Dermis blood vessel endothelial cell (primary cell): ENCODE results near the gene ATP2B1. TPM values are rescaled to one million over a fixed set of nuclear protein-coding genes. Genes with fewer than 3 reads are reported as not detected.

Experiments
- DNase-seq: peaks from one replicate; pipeline ENCODE4 v3.0.0; 2010
- total RNA-seq: library from RNA; depleted of rRNA; stranded (reverse); fragments of >200 nt; gene quantifications from 2 replicates; pipeline ENCODE4 v1.2.3, GENCODE V29; 2014

Gene ATP2B1
- total RNA-seq, 1 donor from 2014 or later = 51.6 TPM

DNA sequence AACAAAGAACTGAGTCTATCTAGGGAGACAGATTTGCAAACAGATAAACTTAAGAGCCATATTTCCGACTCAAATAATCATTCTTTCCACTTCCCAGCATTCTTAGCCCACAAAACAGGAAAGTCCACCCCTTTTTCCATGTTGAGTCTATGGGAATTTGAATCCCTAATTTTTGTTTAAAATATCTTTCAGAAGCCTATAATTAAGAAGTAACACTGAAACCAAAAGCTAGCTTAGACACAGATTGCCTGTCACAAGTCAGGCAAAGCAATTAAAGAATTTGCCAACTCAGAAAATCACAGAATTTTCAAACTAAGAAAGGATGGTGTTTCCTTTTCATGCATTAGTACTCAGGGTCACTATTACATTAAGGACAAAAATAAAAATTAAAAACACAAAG lies 17.0 kb downstream of the ATP2B1 start:
- DNase-seq = no peak

DNA sequence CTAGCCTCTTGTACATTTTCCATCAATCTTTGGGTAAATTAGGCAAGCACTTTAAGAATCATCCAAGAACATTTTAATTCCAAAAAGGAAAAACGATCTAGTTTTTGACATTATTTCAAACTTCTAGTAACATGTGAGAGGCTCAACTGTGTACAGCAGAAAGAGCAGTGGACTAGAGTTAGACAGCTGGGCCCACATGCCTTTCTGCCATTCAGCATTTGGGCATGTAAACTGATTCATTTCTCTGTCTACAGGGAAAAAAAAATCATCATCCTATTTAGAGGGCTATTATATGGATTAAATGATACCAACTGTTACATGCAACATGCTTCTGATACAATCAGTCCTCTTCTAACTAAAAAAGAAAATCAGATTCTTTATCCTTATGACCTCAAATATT lies 17.7 kb downstream of the ATP2B1 start:
- no peak for DNase-seq

DNA sequence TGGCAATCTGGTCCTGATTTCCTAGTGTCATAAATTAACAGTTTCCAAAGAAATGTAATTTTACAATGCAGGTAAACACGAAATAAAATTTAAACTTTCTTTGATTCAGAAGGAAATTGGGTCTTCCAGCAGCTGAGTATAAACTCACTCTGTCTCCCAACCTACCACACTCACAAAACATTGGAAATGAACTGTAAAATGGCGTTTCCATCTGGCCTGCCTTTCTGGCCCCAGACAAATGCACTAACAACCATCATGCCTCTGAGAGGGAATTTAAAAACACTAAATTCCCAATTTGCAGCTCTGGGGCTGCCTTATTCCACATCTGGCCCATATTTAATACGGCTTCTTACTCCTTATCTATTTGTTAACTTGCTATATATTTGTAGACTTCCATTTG lies 19.3 kb downstream of the ATP2B1 start:
- no peak for DNase-seq

DNA sequence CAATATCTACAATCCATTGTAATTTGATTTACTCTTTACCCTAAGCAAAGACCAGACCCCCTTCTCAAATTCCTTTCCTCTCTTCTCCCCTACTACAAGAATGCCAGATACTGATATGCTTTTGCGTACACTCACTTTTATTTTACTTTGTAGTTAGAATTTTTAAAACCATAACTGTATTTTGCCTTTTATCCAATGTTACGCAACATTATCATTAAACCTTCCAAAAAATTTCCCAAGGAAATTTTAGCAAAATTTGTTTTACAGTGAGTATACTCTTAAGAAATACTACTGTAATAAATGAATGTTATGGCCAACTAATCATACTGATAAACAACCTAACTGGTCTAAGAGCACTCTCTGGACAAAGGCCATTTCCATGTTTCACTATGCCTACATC lies 22.3 kb downstream of the ATP2B1 start:
- DNase-seq = no peak

DNA sequence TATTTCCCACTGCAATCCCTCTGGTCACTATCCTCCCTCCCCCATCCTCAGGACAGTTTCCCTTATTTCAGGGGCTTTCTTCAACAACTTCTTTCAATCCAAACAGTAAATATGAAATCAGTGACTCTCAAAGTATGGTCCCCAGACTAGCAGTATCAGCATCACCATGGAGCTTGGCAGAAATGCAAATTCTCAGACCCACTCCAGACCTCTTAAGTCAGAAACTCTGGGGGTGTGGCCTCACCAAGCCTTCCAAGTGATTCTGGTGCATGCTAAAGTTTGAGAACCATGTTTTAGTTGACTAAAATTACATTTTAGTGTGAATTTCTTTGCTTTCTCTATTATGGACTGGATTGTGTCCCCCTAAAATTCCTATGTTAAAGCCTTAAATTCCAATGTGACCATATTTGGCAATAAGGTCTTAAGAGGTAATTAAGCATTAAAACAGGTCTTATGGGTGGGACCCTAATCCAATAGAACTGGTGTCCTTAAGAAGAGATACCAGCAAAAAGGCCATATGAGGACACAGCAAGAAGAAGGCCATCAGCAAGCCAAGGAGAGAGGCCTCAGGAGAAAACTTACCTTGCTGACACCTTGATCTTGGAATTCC lies 23.2 kb downstream of the ATP2B1 start:
- no peak for DNase-seq

DNA sequence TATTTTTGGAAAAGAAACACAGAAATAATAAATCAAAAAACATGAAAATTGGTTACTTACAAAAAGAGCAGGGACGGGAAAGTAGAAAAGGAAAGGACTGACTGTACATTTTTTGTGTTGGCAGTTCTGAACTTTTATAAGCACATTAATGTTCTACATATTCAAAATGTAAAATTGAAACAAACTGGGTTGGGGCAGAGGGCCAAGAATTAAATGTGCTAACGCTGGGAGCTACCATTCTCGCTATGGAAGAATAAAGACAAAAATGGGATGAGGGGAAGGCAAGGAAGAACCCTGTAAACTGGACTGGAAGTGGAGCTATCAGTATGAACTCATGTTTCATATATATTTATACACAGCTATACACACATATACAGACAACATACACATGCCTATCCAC lies 24.5 kb downstream of the ATP2B1 start:
- DNase-seq = no peak

DNA sequence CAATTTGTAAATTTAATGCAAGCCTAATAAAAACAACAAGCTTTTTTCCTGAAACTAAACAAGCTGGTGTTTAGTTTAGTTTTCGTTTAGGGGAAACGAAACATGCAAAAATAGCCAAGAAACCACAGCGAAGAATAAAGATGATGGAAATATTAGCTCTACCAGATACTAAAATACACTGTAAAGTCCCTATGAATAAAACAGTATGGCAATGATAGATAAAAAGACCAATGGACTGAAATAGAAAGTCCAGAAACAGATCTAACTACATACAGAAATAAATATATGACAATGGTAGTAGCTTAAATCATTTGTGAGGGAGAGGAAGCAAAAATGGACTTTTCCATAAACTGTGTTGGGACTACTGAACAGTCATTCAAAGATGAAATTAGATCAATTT lies 26.4 kb downstream of the ATP2B1 start:
- DNase-seq = no peak

DNA sequence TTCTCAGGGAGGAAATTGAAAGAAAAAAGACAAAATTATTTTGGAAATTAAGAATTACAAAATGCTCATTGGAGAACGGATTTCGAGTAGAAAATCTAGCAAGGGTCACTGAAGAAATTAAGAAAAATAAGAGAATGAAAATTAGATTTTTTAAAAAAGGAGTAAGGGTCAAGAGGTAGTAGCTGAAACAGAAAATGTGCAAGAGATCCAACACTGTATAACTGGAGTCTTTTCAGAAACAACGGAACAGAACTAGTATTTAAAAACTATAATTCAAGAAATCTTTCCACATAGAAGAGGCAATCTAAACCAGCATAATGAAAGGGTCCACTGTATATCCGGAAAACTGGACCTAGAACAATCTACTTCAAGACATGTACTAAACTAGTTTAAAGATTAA lies 28.2 kb downstream of the ATP2B1 start:
- no peak for DNase-seq

DNA sequence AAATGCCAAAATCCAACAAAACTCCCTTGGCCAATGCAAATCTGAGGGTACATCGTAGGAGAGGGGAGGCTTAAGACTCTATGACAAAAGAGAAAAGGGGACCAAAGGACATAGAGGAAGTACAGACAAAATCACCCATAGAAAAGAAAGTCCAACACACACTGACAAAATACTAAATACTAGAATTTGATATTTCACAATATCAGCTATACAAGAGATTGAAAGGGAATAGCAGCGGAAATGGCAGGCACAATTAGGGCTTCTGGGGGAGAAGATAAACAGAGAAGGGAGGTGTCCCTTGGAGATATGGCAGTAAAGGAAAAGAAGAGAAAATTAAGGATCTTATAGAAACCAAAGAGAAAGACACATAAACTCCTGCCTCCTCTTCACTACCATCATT lies 29.0 kb downstream of the ATP2B1 start:
- no peak for DNase-seq

DNA sequence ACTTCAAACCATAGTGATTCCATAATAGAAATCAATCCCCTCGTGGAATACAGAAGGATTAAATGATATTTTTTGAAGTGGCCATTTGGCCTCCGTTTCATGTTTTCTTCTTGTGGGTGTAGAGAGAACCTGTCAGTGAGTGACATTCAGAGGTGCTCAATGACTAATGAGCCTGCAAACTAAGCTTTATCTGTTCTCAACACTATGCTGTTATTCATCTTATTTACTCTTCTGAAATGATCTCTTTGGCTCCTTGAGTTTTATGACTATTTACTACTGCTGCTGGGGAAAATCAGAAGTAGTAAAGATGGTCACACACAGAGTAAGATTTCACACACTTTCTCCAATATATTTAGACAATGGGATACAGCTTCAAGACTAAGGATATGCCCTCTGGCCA lies 30.4 kb downstream of the ATP2B1 start:
- DNase-seq = no peak

DNA sequence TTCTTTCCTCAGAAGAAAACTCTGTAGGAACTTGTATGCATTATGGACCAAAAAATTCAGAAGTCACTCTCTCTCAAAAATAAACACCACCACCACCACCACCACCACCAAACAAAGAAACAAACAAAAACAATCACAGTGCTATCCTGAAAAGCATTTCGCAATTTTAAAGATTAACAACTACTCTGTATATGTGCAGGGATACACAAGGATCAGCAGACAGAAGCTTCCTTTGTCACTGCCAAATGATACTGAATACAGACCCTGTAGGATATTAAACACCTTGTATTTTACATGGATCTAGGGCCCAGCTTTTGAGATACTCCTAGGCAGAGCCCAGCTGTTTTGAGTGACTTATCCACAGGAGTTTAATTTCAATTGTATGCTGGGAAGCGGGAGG lies 31.7 kb downstream of the ATP2B1 start:
- DNase-seq = no peak

DNA sequence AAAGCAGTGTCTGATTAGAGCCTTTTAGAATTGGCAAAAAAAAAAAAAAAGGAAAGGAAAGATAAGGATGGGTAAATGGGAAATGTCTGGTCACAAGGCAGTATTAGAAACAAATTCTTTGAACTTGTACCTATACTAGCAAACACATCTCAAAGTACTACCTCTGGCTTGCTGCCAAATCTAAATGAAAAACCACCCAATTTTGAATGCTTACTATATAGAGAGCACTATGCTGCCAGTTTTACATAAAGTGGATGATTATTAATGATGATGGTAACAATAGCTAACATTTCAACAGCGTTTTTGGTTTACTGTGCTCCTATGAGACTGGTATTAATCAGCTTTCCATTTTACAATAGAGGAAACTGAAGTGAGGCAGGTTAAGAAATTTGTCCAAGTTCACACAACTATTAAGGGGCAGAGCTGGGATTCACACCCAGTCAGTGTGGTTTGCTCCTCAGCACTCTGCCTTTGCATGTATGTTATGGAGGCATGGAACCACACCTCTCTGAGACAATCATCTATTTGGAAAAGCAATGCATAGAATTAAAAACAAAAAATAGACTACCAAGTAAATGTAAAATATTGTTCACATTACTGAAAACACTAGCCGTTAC lies 34.2 kb downstream of the ATP2B1 start:
- DNase-seq = no peak

DNA sequence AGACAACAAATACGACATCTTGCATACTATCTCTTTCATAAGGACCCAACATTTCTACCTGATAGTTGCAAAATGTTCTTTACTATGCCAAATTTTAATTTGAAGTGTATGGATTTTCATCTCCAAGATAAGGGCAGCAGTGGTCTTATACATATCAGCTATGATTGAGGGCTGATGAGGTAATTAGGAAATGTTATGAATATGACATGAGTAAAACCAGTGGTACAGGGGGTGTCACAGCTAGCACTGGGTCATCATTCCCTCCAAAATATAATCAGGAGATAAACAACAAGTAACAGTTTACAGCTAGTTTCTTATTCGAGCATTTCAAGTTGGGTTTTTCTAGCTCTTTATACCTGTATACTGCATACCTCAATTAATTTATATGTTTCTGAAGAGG lies 35.0 kb downstream of the ATP2B1 start:
- DNase-seq = no peak

DNA sequence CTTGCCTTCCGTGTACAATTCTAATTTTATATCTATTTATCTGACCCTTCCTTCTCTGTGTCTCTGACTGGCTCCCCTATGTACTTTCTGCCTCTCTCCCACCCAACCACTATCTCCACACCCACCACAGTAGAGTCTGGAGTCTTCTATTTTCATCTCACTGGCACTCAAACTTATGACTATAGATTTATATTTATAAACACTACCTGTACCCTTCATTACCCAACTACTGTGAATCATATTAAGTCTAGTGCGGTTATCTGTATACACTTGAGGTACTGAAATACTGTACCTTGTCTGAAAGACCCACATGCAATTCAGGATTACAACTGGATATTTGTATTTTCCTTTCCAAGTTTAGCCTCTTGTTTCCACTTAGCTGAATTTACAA lies 36.1 kb downstream of the ATP2B1 start:
- no peak for DNase-seq

DNA sequence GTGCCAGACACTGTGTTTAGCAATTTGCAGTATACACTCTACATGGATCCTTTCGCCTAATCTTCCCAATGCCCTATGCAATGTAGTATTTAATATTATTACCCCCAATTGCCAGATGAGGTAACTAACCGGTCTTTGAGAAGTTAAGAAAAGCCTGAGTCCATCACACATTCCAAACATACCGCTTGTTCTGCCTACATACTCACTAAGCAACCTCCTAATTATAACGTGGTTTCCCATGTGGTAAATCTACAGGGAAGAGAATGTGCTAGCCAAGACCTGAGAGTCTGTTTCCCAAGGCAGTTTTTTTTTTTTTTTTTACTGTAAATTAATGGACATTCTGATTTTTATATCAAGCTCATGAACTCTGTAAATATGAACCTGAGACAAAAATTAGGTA lies 37.2 kb downstream of the ATP2B1 start:
- no peak for DNase-seq

DNA sequence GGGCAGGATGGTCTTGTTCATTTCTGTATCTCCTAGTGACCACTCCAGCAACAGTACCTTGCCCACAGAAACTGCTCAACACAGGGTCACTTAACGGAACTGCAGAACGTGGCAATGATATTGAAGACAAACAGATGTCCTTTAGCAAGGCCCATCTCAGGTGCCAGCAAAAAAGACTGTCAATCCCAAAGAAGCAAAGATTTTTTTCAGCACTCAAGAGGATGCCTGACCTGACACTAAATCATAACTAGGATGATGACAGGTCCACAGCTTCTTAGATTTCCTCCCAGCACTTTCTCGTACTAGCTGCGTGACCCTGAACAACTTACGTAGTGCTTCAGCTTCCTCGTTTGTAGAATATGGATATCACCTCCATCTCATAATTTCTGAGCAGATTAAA lies 39.4 kb downstream of the ATP2B1 start:
- DNase-seq = no peak

DNA sequence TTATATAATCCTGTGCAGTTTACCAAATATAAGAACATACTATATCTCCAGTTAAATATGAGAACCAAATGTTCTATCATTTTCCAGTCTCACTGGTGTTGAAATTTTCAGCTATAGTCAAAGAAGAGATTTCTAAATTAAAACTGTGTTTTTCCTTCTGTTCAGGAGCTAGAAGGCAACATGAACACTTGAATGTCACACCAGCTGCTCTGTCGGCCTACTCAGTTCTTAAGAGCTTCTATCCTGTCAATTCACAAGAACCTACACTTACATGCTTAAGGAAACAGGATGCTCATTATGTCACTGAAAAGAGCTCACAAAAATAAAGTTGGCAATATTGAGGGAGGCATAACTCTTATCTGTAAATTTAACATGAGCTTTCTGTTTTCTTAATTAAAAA lies 43.1 kb downstream of the ATP2B1 start:
- DNase-seq = peak; percentile 5

DNA sequence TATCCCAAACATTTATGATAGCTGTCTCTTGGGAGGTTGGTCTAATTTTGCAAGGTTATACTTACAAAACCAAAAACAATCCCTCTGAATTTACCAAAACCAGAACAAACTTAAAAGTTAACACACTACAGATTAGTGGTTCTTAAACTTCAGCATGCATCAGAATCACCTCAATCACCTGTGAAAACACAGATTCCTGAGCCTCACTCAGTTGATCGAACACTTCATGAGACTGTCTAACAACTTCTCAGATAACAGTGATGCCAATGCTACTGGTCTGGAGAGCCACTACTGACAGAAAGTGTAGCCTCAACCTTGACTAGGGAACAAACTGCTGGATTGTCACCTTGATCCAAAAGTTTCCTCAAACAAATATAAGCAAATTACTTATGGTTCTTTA lies 44.2 kb downstream of the ATP2B1 start:
- DNase-seq = no peak

DNA sequence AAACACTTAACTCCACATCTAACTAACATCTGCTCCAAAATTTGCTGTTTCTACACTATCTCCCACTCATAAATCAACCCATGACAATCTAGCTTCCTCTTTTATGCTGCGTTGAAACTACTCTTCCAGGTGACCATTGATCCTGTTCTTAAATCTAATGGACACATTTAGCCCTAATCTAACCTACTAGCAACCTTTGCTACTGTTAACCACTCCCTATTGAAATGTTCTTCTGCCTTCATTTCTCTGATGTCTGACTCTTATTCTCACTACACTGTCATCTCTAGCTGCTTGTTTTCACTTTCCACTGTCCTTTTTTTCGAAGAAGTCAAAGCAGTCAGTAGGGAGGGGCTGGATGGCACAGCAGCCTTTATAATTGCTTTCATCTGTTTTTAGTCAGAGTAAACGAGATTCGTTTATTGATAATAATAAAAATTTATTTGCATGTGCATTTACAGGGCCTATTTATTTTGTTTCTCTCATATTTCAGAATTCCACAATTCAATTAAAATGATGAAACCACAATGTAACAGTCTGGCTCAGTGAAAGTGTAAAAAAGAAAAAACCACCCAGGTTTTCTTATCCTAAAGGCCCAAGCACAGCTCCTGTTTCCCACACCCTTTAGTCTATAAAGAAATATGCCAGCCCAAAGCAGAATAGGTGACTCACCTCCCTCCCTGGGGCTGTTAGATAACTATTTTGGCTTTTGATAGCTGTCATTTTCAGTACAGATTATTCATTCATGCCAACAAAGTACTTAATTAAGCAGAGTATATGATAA lies 44.9 kb downstream of the ATP2B1 start:
- DNase-seq = peak; percentile 15

DNA sequence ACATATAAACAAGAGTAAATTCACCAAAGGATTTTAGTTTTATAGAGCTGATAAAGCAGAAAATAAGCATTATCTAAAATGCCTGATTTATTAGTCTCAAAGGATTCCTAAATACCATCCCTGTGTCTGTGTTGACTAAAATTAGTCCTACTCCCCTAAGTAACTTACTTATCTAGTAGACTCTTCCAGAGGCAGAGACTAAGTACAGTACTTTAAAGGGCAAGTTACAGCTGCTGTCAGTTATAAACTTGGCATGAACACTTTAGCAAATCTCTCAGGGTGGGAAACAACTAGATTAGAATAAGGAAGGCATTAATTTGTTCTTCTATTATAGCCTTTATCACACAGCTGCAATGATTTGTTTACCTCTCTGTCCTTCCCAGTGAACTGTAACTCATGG lies 46.0 kb downstream of the ATP2B1 start:
- DNase-seq = no peak

DNA sequence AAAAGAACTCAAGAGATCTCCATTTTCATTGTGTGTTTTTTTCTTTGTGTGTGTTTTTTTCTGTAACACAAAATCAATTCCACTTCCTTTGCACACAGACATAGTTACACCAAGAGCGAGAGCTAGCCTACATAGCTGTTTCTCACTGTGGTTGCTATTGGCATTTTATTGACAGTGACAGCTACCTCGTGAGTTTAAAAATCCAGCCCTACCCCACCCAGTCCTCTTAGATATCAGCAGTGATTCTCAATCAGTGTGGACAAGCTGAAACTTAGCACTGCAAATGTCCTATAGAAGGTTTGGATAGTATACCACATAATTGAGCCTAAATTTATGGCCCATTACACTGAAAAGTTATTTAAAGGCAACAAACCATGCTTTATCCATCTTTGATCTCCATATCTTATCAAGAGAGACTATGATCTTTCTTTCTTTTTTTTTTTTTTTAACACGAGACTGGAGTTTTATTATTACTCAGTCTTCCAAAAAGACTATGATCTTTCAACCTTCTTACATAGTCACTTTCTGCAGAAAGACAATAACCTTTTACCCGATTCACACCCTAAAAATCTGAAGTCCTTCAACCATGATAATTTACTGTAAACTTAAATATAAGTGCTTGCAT lies 46.8 kb downstream of the ATP2B1 start:
- no peak for DNase-seq

DNA sequence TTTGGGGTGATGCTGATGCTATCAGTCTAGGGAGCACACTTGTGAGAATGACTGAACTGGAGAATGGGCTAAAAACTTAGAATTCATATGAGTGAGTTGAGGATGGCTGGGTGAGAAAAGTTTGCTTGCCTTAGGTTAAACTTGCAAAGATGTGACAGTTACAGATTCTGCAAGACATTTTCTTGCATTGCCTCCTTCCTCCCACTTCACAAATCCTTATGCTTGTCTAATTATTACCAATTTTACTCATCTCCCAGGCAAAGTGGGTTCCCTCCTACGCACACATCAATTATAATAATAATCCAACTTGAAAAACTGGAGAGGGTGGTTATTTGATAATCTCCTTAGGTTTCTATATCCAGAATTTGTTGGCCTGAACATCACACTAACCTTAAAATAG lies 50.9 kb downstream of the ATP2B1 start:
- no peak for DNase-seq

DNA sequence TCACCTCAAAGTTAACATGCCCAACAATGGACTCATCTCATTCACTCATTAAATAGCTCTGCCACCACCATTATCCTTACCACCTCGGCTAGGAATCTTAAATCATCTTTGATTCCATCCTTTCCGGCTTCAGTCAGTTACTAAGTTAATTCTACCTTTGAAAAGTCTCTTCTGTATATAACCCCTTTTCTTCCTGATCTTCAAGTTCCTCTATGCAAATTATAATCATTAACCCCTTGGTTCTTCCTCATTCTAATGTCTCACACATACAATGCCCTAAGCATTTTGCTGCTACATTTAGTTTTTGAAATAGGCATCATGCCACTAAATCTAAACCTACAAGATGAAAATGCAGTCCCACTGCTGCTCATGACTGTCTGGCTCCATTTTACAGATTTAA lies 51.6 kb downstream of the ATP2B1 start:
- DNase-seq = no peak

DNA sequence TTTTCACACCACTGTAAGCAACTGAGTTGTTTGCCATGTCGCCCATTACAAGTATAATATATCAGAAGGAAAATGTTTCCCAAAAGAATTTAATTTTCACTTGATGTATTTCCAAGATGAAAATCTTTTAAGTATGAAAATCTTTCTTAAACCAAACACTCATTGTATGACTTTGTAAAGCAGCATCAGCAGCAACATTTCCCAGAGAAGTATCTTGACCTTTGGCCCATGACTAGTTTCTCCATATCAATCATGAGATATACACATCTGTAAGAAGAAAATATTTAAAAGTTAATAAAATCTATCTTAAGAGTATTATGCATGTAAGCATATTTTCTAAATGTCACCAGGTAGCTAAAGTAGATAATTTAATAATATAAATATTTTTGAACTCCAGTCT lies 52.8 kb downstream of the ATP2B1 start:
- no peak for DNase-seq
